Cerebellar cortex (tissue), 1 donor: ENCODE results near the gene WDR72.
"Not testable (repeated sequence)": the region's sequence is repeated elsewhere in the genome, so short reads cannot be mapped to it uniquely, and the experiment has no call there.

Experiments used
- DNase-seq: peaks from one replicate; pipeline ENCODE4 v3.0.0-alpha.2; 2015; ENCODE audit warnings: low spot score

WDR72 gene

GRCh38 chr15:53759411-53759931 lies at the start of gene WDR72:
WDR72 (minus strand) TSS chr15:53759663; CDS start chr15:53733149, 26,514 bp downstream.
- no peak for DNase-seq

DNA sequence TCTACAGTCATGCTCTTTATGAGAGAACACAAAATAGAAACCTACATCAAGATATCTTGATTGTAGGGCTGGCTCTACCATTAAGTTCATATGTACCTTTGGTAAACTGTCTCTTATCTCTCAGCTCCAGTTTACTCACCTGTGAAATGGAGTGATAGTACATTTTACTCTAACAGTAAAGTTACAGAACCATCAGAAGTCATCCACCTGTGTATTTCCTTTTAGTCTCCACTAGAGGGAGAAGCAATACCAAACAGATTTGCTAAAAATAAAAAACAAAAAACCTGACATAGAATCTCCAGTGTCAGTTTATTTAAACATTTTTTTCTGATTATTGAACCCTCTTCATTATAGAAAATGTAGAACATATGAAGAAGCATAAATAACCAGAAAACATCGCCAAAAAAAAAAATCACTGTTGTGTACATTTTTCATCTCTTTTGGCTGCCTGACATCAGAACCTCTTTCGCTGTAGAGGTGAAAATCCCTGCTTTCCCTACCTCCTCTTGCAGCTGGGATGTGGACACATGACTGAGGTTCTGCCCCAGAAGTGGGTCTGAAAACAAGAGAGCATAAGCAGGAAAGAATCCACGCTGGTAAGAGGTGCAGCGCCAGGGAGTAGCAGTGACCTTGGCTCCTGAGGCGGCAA lies 48.7 kb upstream of the WDR72 start:
- peak; percentile 36 for DNase-seq

GRCh38 chr15:53807501-53807900 lies 48.0 kb upstream of the WDR72 start:
- DNase-seq = no peak

DNA sequence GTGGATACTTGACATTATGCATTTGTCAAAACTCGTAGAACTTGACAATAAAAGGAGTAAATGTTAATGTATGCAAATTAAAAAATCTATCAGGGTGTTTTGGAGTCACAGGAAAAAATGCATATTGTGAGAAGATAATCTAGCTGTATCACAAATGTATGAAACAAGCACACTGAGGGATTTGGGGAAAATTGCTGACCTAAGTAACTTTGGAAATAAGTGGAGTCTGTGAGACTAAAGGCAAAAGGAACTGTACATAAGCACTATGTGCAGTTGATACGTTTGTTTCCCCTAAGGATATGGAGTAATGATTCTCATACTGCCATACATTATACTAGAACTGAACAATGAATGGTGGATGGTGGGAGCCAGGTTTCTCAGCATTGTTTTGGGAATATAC lies 43.2 kb upstream of the WDR72 start:
- DNase-seq = no peak

GRCh38 chr15:53791581-53791980 lies 32.1 kb upstream of the WDR72 start:
- no peak for DNase-seq

GRCh38 chr15:53789654-53790375 lies 30.4 kb upstream of the WDR72 start:
- no peak for DNase-seq

DNA sequence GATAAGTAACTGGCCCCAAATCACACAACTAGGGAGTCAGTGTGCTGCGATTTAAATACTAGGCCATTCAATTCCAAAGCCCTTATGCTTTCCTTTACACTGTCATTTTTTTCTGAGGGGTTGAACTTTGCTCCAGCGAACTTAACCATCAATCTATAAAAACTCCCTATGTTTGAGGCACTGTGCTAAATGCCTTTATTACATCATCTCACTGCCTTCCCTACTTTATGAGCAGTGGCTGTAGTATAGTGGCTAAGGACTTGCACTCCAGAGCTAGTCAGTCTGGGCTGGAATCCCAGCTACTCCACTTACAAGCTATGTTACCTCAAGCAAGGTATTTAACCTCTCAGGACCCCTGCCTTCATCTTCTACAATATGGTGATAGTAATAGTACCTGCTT lies 26.9 kb upstream of the WDR72 start:
- DNase-seq = no peak

GRCh38 chr15:53785241-53785640 lies 25.8 kb upstream of the WDR72 start:
- DNase-seq = not testable (repeated sequence)

GRCh38 chr15:53762916-53763315 lies 3.5 kb upstream of the WDR72 start:
- DNase-seq = no peak

- no peak for DNase-seq
Measured at GRCh38 chr15:53758412-53758811, 1.1 kb downstream of the WDR72 start.

GRCh38 chr15:53757906-53758305 lies 1.6 kb downstream of the WDR72 start:
- no peak for DNase-seq

DNA sequence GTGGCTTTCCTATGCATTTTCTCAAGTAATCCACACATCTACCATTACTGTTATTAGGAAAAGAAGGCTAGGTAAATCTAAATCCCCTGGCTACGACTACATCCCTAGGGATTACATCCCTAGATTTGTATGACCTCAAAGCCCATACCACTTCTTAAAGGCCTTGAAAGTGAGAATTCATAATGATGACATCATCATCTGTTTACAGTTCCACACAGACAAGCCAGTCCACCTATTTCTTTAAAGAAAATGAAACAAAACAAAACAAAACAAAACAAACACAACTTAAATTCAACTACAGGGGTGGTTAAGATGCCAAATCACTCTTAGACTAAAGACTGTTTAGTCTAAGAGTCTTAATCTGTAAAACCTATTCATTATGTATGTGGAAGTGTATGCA lies 5.7 kb downstream of the WDR72 start:
- DNase-seq = no peak

GRCh38 chr15:53752406-53752805 lies 7.1 kb downstream of the WDR72 start:
- no peak for DNase-seq

GRCh38 chr15:53747501-53748068 lies 11.9 kb downstream of the WDR72 start:
- no peak for DNase-seq

- DNase-seq = no peak
Measured at GRCh38 chr15:53746101-53746500, 13.4 kb downstream of the WDR72 start.

GRCh38 chr15:53739651-53740050 lies 19.8 kb downstream of the WDR72 start:
- no peak for DNase-seq

DNA sequence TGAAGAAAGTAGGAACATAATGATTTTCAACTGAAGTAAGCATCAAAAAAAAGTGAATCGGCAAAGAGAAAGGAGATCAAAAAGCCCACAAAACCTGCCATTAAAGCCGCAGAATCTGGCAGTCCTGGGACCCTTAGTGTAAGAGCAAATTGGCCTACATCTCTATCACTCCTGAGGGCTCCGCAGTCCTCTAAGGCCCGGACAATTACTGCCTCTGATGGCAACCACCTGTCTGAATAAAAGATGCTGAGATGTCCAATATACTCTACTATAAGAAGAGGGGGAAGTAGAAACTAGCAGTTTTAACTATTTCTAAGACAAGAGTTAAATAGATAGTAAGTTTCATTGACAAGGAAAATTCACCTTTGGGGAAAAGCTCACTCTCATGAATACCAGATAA lies 20.3 kb downstream of the WDR72 start:
- DNase-seq = no peak

- DNase-seq = no peak
Measured at GRCh38 chr15:53721334-53722087, 38.0 kb downstream of the WDR72 start.

DNA sequence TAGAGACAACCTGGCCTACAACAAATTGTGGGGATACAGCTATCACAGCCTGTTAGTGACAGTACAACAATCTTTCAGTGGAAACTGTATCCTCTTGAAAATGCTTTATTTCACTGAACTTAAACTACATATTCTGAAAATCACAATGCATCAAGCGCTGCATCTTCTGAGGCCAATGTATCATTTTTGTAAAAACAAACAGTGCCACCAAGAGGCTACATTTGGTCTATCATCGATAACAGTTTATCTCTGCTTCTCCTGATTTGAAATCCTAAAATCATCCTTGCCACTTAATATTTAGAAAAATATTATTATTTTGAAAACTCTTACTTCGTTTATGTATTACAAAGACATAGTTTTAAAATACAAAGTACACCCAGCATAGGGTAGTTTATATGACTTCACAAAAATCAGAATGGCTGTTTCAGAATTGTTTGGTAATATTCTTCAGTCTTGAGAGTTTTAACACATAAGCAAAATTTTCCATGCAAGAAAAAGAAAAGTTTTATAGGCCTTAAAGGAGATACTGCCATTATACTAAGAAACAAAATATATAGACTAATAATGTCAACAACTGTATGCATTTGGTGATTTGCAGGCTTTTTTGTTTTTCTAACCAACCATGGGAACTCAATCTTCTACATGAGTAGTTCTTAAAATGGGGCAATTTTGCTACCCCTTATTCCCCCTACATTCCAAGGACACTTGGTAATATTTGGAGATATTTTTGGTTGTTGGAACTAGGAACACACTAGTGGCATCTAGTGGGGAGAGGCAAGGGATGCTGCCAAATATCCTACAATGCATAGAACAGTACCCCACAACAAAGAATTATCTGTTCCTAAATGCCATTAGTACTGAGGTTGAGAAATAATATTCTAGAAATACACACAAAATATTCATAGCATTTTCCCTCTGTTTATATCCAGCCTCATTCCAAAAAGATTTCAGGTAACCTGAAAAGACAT lies 42.3 kb downstream of the WDR72 start:
- peak; percentile 35 for DNase-seq

GRCh38 chr15:53713218-53713617 lies 46.2 kb downstream of the WDR72 start:
- no peak for DNase-seq

DNA sequence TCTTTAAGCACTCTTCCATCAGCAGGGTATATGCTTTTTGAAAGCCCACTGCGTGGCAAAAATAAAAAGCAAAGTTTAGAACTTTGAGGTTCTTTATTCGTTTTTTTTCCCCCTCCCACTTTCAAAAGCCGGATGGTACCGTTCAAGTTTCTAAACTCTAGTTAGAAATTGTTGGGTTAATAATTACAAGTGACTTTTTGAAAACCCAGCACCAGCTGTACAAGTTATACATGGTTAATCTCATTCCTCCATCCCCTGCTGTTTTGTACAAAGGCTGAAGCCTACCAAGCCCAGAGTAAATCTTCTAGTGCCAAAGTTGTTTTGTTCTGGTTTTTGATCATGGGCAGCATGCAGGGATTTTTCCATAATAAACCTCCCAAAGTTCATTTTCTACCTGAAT lies 48.6 kb downstream of the WDR72 start:
- DNase-seq = no peak
